Cardiac septum (tissue), 1 donor: Measurements from ENCODE around the gene FLOT1. TPM values are rescaled to one million over a fixed set of nuclear protein-coding genes. Genes with fewer than 3 reads are reported as not detected.

Experiments
- DNase-seq: peaks from one replicate; pipeline ENCODE4 v3.0.0-alpha.2; 2020; ENCODE audit warnings: low spot score
- intact Hi-C: fragments of 100-400 bp; cut with DNase I; formaldehyde crosslinking; loops from one replicate; pipeline ENCODE4 v1.14.0; 2022
- total RNA-seq: library from RNA; stranded (reverse); fragmentation: NEBNext Ultra II Directional; extraction: Animal tissue kit (Norgen Biotek cat#: 25700); gene quantifications from one replicate; pipeline ENCODE4 v1.2.1, GENCODE V29; 2021
- donor health status: DM: no; HTN: no; CAD: no.

FLOT1 gene
- total RNA-seq, 1 donor from 2014 or later, result 251 TPM

DNA sequence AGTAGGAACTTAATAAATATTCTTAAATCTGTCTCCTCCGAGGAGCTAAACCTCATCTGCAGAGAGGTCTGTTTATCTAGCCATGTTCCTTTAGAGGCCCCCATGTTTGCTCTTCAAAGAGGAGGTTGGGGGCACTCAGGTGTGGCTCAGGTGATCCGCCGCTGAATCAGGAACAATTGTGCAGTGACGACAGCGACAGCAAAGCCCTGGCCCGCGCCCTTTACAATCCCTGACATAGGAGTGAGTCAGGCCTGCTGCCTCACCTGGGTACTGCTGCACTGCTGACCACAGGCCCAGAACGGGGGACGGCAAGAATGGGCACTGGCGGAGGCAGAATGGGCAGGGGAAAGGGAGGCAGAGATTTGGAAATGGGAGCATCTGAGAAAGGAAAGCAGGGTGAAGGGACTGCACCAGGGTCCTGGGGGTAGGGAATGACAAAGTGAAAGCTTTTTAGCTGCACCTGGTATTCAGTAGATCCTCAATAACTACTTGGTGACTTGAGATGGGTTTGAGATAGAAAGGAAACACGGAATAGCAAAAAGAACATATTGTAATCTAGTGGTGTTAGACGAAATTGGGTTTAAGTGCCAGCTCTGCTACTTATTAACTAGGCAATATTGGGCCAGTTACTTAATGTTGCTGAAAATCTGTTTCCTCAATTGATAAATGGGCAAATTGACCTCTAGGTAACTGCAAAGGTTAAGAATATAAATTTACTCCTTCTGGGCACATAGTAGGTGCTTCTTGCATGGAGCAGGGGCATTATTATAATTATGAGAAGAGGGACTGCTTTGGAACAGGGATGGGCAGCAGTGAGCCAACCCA is 7.3 kb upstream of the FLOT1 start:
- no peak for DNase-seq
- intact Hi-C loops, result no loop called here

DNA sequence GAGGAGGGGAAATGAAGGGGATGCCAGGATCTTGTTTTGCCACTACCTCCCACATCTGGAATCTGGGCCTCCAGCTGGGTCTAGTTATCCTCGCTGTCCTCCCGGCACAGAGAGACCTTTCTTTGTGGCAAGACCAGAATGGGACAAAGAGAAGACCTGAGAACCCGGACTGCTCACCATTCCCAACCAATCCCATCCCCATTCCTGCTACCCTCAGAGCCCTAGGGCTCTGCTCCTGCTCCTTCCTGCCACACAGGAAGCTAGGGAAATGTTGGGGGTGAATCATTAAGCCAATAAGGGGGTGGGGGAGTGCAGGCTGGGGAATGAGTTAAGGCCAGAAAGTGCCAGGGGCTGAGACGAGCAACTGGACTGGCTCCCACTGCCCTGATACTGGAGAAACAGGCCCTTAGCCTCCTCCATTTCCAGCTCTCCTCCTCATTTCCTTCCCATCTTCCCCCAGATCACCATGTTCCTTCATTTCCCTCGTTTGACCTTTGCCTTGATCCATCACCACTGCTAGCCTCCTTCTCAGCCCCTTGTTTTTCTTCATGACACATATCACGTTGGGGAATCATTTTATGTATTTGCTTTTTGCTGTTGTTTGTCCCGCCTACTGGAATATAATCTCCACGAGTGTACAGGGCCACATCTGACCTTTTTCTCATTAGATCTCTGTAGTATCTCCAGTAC is 6.5 kb upstream of the FLOT1 start:
- intact Hi-C loops, result no loop called here

GRCh38 chr6:30747902-30748769 is 5.6 kb upstream of the FLOT1 start:
- intact Hi-C loops, result loop anchor here (2.0 kb wide), 1 partner anchor 135 kb away; no protein-coding TSS in a partner anchor
- DNase-seq, result no peak

More for the DNA sequence above, 6.5 kb upstream of the FLOT1 start:
- DNase-seq, result no peak

DNA sequence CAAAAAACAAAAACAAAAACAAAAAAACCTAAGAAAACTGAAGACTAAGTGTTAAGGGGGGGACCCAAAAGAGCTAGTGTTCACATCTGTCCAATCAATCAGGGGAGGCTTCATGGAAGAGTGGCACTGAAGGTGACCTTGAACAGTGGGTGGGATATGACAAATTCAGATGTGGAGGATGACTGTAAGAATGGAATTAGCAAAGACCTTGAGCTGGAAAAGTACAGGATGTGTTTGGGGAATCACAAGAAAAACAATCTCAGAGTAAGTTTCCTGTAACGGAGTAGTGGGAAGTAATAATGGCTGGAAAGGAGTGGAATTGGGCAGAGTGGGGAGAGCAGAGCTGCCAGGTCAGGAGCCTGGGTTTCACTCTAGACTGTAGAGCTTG is 4.8 kb upstream of the FLOT1 start:
- intact Hi-C loops, result loop anchor here (2.0 kb wide), 1 partner anchor 136 kb away; no protein-coding TSS in a partner anchor
- DNase-seq, result no peak

DNA sequence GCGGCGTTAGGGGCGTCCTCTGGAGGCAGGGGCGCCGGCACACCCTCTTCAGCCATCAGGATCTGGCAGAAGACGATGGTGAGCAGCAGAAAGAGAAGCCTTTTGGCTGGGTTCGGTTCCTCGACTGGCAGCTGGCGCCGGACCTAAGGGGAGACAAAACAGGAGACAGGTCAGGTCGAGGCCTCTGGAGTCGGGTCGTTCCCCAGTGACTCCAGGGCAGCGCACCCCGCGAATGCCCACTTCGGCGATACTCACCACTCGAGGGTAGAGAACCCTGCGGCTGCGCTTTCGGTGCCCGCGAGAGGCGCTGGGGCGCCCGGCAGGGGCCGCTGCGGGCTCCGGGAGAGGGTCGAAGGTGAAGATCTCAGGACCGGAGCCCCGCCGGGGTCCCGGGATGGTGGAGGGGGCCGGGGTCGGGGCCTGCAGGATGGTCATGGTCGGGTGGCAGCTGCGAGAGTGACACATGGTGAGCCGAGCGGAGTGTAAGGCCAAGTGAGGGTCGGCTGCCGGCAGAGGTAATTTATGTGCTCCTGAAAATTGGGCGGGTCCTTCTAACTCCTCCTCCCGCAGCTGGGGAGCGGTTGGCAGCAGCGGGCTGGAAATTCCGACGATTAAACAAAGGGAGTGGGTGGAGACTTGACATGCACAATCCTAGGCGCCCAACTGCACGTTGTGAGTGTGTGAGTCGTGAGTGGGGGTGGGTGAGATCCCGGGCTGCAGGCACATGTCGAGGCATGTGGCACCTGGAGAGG is 1.7 kb upstream of the FLOT1 start, which contains the start of gene IER3:
TSS of gene IER3 (minus strand) at position 494 of the 752 bp plus-strand sequence. CDS start at position 465, 29 bp downstream.
- DNase-seq, result peak; percentile 97
- intact Hi-C loops, result loop anchor here (5.0 kb wide), 1 partner anchor 78 kb away; no protein-coding TSS in a partner anchor

- DNase-seq, result no peak
- intact Hi-C loops, result loop anchor here (2.0 to 5.0 kb wide), 4 partner anchors 23 to 79 kb away; partner anchors contain the start of genes PPP1R18 and TUBB
Measured at GRCh38 chr6:30743099-30744053, 889 bp upstream of the FLOT1 start.

- intact Hi-C loops, result loop anchor here (2.0 to 5.0 kb wide), 4 partner anchors 21 to 80 kb away; partner anchors contain the start of genes PPP1R18 and TUBB
- DNase-seq, result no peak
Measured at GRCh38 chr6:30741789-30742315, 635 bp downstream of the FLOT1 start.

DNA sequence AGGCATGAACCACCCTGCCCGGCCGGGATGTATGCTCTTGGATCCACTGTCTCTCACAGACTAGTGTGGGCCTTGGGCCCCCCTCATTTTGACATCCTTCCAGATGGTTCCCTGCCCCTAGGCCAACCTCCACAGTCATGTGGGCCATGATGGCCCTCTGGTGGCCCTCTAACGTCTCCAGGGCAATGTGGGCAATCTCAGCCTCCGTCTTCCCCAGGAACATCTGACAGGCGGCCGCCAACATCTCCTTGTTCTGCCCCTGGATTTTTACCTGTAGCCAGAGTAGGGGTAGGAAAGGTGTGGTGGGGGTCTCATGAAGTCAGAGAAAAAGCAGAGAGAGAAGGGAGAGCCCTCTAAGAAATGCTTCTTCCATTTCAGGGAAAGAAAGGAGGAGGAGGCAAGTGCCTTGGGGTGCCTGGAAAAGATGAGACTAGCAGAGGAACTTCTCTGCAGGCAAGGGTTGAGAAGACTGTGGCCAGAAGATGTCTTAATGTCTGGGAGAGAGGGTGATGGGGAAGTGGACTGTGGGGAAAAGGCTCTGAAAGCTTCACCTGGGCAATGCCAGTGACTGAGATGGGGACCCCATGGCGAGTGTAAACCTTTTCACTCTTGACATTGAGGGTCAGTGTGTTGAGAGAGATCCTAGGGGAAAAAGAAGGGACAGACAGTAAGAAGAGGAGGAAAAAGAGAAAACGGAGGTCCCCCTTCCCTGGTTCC is 1.3 kb downstream of the FLOT1 start:
- intact Hi-C loops, result loop anchor here (5.0 kb wide), 1 partner anchor 81 kb away; no protein-coding TSS in a partner anchor
- DNase-seq, result no peak

GRCh38 chr6:30740540-30740870 is 2.0 kb downstream of the FLOT1 start:
- no peak for DNase-seq

DNA sequence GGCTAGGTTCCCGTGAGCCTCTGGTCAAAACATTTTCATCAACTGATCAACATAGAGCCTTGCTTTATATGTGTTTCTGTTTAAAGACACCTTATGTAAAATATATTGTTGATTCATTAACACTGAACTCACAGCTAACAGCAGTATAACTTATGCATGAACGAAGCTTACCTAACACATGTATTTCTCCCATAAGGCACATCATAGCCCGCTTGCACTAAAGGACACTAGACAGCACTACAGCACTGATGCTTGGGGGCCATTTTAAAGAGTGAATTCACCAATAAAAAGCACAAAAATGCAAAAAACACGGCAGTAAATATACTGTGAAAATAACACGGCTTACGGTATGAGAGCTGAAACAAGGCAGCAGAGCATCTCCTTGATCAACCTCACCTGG is 4.0 kb downstream of the FLOT1 start:
- intact Hi-C loops, result no loop called here
- no peak for DNase-seq

More at GRCh38 chr6:30740540-30740870, 2.0 kb downstream of the FLOT1 start:
- intact Hi-C loops, result loop anchor here (5.0 kb wide), 1 partner anchor 82 kb away; no protein-coding TSS in a partner anchor

GRCh38 chr6:30735668-30736314 is 6.7 kb downstream of the FLOT1 start:
- intact Hi-C loops, result no loop called here
- DNase-seq, result no peak

DNA sequence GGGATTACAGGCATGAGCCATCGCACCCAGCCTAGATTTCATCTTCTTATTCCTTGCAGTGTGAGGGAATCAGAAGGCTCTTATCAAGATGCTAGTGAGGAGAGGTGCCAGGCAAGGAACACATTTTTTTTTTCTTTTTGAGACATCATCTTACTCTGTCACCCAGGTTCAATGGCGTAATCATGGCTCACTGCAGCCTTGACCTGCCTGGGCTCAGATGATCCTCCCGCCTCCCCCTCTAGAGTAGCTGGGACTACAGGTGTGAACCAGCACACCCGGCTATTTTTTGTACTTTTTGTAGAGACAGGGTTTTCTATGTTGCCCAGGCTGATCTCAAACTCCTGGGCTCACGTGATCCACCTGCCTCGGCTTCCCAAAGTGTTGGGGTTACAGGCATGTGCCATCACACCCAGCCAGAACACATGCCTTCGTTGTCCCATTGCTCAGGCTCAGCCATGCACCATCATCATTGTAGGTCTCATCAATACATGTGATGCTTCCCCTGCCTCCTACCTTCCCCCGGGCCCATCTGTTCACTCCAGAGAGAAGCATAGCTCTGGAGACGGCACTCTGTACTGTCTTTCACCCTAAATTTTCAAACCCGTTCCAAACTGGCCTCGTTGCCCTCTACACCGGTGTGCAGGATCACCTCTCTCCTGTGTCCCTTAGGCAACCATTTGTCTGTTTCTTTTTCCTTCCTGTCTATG is 10.1 kb downstream of the FLOT1 start:
- intact Hi-C loops, result no loop called here
- DNase-seq, result no peak

- intact Hi-C loops, result no loop called here
- DNase-seq, result peak; percentile 86
Measured at GRCh38 chr6:30730601-30731435, 11.7 kb downstream of the FLOT1 start.

DNA sequence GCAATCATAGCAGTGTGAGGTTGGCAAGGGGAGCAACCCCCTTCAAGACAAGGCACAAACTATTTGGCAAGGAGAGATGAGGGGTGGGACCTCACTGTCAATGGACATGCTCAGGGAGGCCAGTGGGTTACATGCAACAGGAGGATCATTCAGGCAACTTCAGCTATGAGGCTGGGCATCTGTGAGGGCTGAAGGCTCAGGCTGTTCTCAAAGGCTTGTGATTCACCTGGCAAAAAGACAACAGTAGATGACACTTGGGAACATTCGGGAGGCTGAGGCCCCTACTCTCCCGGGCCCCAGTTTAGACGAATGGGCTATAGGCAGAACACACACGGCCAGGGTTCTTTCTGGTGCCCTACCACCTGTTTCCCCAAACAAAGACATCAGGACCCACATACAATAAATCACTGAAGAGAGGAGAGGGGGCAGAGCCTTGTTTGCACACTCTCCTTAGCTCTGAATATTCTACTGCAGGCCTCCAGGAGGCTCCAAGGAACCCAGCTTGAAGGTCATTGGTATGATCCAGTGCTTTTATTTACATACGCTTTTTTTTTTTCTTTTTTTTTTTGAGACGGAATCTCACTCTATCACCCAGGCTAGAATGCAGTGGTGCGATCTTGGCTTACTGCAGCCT is 14.4 kb downstream of the FLOT1 start:
- no peak for DNase-seq
- intact Hi-C loops, result loop anchor here (10.0 kb wide), 1 partner anchor 357 kb away; no protein-coding TSS in a partner anchor
